ENCODE results near the gene DCST1. TPM values are rescaled to one million over a fixed set of nuclear protein-coding genes. Genes with fewer than 3 reads are reported as not detected.

The DCST1 gene
- total RNA-seq, 1 experiment from 2014 or later = not detected

DNA sequence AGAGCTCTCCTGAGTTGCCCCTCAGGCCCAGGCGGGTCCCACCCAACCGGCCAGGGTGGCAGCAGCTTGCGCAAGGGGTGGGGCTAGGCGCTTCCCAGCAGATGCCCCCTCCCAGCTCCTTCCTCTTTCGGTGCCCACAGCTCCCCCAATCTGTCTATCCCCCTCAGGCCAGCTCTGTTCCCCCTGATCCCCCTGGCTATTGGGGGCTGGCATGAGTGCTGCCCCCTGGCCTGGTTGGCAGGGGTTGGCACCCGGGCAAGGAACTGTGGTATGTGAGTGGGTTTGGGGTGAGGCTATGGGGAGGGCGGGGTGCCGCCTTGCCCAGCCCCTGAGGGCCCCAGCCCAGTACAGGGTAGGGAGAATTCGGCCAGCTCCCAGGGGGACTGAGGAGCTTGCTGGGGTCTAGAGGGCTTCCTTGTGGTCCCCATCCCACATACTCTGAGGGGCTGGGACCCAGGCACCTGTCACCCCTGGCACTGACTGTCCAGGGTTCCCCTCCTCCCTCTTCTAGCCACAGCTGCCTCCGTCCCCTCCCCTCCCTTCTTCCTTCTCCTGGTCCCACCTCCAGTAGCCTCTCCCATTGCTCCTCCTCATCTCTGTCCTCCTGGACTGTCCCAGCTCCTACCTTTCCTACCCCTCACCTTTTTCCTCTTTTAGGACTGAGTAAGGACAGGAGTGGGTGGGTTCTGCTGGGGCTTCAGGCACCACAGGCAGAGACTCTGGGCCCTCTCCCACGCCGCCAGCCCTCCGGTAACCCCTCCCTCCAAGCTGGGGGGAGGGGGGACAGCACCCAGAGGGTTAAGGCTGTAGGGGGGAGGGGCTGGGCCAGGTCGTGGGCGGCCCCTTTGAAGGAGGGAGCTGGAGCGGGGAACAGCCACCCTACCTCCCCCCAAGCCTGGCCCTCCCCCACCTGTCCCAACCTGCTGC is 25.3 kb upstream of the DCST1 start:
- H3K27me3 ChIP-seq (replicated peaks; ENCODE audit: insufficient read depth, low read depth, low read length, poor library complexity) = no peaks in the 10 kb centered on the region
- no peak overlapping the region for H3K4me3 ChIP-seq (ENCODE audit: low read depth, low read length, poor library complexity, severe bottlenecking)
- no peaks in the 10 kb centered on the region for H3K9me3 ChIP-seq (ENCODE audit: low read depth, low read length, poor library complexity, severe bottlenecking)
- DNase-seq (ENCODE audit: low spot score) = no peak
- CTCF ChIA-PET = interaction anchor here (0.5 to 2.2 kb wide), 3 partner anchors 9 to 385 kb away, joined by 3 to 16 read pairs (median 4); no protein-coding TSS in a partner anchor
- POLR2A ChIA-PET (ENCODE audit: low non-redundant PET) = interaction anchor here (0.6 kb wide), 1 partner anchor 39 kb away, joined by 22 read pairs; no protein-coding TSS in a partner anchor
- intact Hi-C loops (cut with micrococcal nuclease; ENCODE audit: unreplicated experiment) = no loop called here
- H3K4me1 ChIP-seq (ENCODE audit: insufficient read depth, low read length, poor library complexity, severe bottlenecking) = peaks cover 21% of the 10 kb centered on the region
- peak overlapping the region; percentile 16 for H3K27ac ChIP-seq (ENCODE audit: low read depth, low read length, poor library complexity, severe bottlenecking)
- TF ChIP-seq EZH2 (IDR thresholded peaks at IDR 0.05; ENCODE audit: borderline replicate concordance, low read depth, low read length, poor library complexity, severe bottlenecking) (no peak), CTCF (conservative IDR thresholded peaks at IDR 0.05; ENCODE audit: low read depth, low read length) (no peak)
- H3K36me3 ChIP-seq (ENCODE audit: insufficient read depth, low read length, poor library complexity, severe bottlenecking) = no peaks in the 10 kb centered on the region
- no TSS peak for BruUV-seq (replicated peaks)

GRCh38 chr1:155009221-155009711 is 24.4 kb upstream of the DCST1 start:
- no peak for DNase-seq (ENCODE audit: low spot score)
- Histone ChIP-seq H3K27me3 (replicated peaks; ENCODE audit: insufficient read depth, low read depth, low read length, poor library complexity) (no peaks in the 10 kb centered on the region), H3K4me1 (ENCODE audit: insufficient read depth, low read length, poor library complexity, severe bottlenecking) (peaks cover 19% of the 10 kb centered on the region), H3K9me3 (ENCODE audit: low read depth, low read length, poor library complexity, severe bottlenecking) (no peaks in the 10 kb centered on the region), H3K27ac (ENCODE audit: low read depth, low read length, poor library complexity, severe bottlenecking) (no peak overlapping the region), H3K4me3 (ENCODE audit: low read depth, low read length, poor library complexity, severe bottlenecking) (no peak overlapping the region), H3K36me3 (ENCODE audit: insufficient read depth, low read length, poor library complexity, severe bottlenecking) (no peaks in the 10 kb centered on the region)
- CTCF ChIA-PET = interaction anchor here (0.7 kb wide), 1 partner anchor 8 kb away, joined by 3 read pairs; no protein-coding TSS in a partner anchor
- POLR2A ChIA-PET (ENCODE audit: low non-redundant PET) = no interaction called here
- no TSS peak for BruUV-seq (replicated peaks)
- intact Hi-C loops (cut with micrococcal nuclease; ENCODE audit: unreplicated experiment) = no loop called here
- TF ChIP-seq EZH2 (IDR thresholded peaks at IDR 0.05; ENCODE audit: borderline replicate concordance, low read depth, low read length, poor library complexity, severe bottlenecking) = no peak
- no peak for TF ChIP-seq CTCF (conservative IDR thresholded peaks at IDR 0.05; ENCODE audit: low read depth, low read length)

DNA sequence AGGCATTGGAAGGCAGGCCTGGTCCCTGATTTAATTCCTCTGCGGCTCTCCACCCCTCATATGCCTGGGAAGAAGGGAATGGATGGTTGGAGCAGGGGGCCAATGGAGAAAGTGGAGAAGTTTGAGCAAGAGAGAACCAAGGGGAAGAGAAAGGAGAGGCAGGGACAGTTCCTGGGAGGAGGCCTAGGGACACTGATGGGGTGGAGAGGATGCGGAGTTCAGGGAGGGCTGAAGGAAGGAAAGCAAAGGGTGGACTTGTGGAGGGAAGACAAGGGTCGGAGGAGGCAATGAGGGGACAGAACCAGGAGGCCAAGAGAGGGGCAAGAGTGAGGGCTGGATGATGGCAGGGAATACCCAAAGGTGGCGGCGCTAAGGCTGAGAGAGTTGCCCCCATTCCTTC is 23.9 kb upstream of the DCST1 start:
- TF ChIP-seq CTCF (conservative IDR thresholded peaks at IDR 0.05; ENCODE audit: low read depth, low read length) (no peak), EZH2 (IDR thresholded peaks at IDR 0.05; ENCODE audit: borderline replicate concordance, low read depth, low read length, poor library complexity, severe bottlenecking) (no peak)
- H3K27me3 ChIP-seq (replicated peaks; ENCODE audit: insufficient read depth, low read depth, low read length, poor library complexity) = no peaks in the 10 kb centered on the region
- ChIA-PET CTCF (no interaction called here), POLR2A (ENCODE audit: low non-redundant PET) (no interaction called here)
- peaks cover 14% of the 10 kb centered on the region for H3K4me1 ChIP-seq (ENCODE audit: insufficient read depth, low read length, poor library complexity, severe bottlenecking)
- BruUV-seq (replicated peaks) = no TSS peak
- no peak overlapping the region for H3K27ac ChIP-seq (ENCODE audit: low read depth, low read length, poor library complexity, severe bottlenecking)
- intact Hi-C loops (cut with micrococcal nuclease; ENCODE audit: unreplicated experiment) = no loop called here
- peaks cover 4% of the 10 kb centered on the region for H3K36me3 ChIP-seq (ENCODE audit: insufficient read depth, low read length, poor library complexity, severe bottlenecking)
- no peak overlapping the region for H3K4me3 ChIP-seq (ENCODE audit: low read depth, low read length, poor library complexity, severe bottlenecking)
- no peaks in the 10 kb centered on the region for H3K9me3 ChIP-seq (ENCODE audit: low read depth, low read length, poor library complexity, severe bottlenecking)
- no peak for DNase-seq (ENCODE audit: low spot score)
